DND-41 (cell line): ENCODE measurements around the gene GRID1.

Experiments
- EZH2 ChIP-seq: IDR thresholded peaks from 3 replicates; pipeline ENCODE4 v1.6.1; 2012; ENCODE audit warnings: borderline replicate concordance, low read depth, mild to moderate bottlenecking, moderate library complexity, low read length, inconsistent platforms; ENCODE audit not compliant: severe bottlenecking
- TF ChIP-seq, protein P1 (sequence below): IDR thresholded peaks from 2 replicates; pipeline ENCODE4 v1.5.1; 2012; ENCODE audit warnings: borderline replicate concordance, low read length, moderate library complexity, mild to moderate bottlenecking; ENCODE audit not compliant: poor library complexity, severe bottlenecking; ENCODE audit errors: extremely low read depth

DNA sequence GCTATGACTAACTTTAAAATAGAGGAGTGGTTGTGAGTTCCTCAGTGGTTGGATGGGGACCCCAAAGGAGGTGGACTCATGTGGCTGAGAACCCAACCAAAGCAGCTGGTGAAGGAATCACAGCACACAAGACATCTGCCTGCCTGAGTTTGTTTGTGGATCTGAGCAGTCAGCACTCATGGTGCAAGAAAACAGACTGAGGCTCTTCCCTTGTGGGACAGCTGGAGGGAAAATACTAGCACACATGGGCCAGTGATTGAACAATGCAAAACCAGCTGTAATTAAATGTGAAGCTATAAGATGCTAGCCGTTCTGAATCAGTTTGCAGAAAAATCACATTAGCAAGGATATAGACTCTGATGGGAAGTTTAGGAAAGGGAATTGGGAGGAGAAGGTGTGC, 707.3 kb downstream of the GRID1 start:
- TF ChIP-seq, protein P1, sequence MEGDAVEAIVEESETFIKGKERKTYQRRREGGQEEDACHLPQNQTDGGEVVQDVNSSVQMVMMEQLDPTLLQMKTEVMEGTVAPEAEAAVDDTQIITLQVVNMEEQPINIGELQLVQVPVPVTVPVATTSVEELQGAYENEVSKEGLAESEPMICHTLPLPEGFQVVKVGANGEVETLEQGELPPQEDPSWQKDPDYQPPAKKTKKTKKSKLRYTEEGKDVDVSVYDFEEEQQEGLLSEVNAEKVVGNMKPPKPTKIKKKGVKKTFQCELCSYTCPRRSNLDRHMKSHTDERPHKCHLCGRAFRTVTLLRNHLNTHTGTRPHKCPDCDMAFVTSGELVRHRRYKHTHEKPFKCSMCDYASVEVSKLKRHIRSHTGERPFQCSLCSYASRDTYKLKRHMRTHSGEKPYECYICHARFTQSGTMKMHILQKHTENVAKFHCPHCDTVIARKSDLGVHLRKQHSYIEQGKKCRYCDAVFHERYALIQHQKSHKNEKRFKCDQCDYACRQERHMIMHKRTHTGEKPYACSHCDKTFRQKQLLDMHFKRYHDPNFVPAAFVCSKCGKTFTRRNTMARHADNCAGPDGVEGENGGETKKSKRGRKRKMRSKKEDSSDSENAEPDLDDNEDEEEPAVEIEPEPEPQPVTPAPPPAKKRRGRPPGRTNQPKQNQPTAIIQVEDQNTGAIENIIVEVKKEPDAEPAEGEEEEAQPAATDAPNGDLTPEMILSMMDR: no peak
- TF ChIP-seq EZH2: no peak
